HEK293 (cell line): ENCODE results near the gene WBP11.

Source experiments
- BCL11B ChIP-seq: fragments of 450-650 bp; formaldehyde crosslinking; IDR thresholded peaks from 2 replicates; pipeline ENCODE4 v1.5.1; 2016; ENCODE audit warnings: low read depth, missing biosample characterization, missing genetic modification characterization
- CTCF ChIP-seq: fragments of 450-650 bp; formaldehyde crosslinking; IDR thresholded peaks from 2 replicates; pipeline ENCODE4 v1.5.1; 2016; ENCODE audit warnings: missing biosample characterization, missing genetic modification characterization
- KLF1 ChIP-seq: fragments of 450-650 bp; formaldehyde crosslinking; IDR thresholded peaks from 2 replicates; pipeline ENCODE4 v1.5.1; 2016; ENCODE audit warnings: missing biosample characterization, missing genetic modification characterization
- KLF10 ChIP-seq: fragments of 450-650 bp; IDR thresholded peaks from 2 replicates; pipeline ENCODE4 v1.5.1; 2018; ENCODE audit warnings: missing biosample characterization, mild to moderate bottlenecking, missing genetic modification characterization
- ZBTB1 ChIP-seq: fragments of 450-650 bp; formaldehyde crosslinking; IDR thresholded peaks from 2 replicates; pipeline ENCODE4 v1.5.1; 2016; ENCODE audit warnings: missing biosample characterization, missing genetic modification characterization
- ZNF2 ChIP-seq: fragments of 450-650 bp; formaldehyde crosslinking; IDR thresholded peaks from 2 replicates; pipeline ENCODE4 v1.5.1; 2016; ENCODE audit warnings: missing biosample characterization, missing genetic modification characterization

DNA sequence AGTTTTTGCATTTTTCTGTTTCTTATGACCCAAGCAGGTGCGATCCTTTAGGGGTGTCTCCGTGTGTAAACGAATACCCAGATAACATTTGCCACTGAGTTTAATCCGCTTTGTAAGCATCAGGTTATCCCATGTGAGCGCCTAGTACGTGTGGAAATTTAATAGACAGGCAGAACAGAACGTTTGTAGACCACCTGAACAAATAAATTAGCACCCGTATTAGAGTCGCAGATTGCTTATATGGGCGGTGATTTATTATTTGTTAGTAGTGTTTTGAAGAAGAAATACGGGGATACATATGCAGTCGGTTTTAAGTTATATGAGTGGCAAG lies 517 bp upstream of the WBP11 start:
- TF ChIP-seq KLF10 (tag by site-specific recombination): no peak
- no peak for TF ChIP-seq KLF1
- TF ChIP-seq BCL11B (tag by site-specific recombination): no peak
- no peak for TF ChIP-seq ZNF2 (tag by site-specific recombination)
- TF ChIP-seq CTCF (tag by site-specific recombination): no peak
- TF ChIP-seq ZBTB1 (tag by site-specific recombination): no peak
